Activated naive CD8-positive, alpha-beta T cell treated with anti-CD3 and anti-CD28 coated beads, Interleukin-2, amount 10 ng/mL, durations not matched to agents 7 days and 5 days (primary cell): ENCODE measurements around the gene TADA2B. TPM values are rescaled to one million over a fixed set of nuclear protein-coding genes. Genes with fewer than 3 reads are reported as not detected.

Source experiments
- ATAC-seq: fragments of 150-1000 bp; cut with Tn5 transposase; one replicate; pipeline ENCODE4 v1.10.0; 2021; ENCODE audit warnings: low read depth, moderate library complexity
- POLR2A ChIA-PET: fragments of 350-600 bp; sonication (Branson Sonifier 250); formaldehyde crosslinking; loops from one replicate; lab custom pipeline; 2021; ENCODE audit warnings: antibody characterized with exemption; lab: Charles Lee
- DNase-seq: peaks from one replicate; pipeline ENCODE4 v3.0.0; 2021
- H3K27ac Mint-ChIP-seq: one replicate; pipeline ENCODE4 v1.8.0; 2022; ENCODE audit warnings: mild to moderate bottlenecking, mixed read lengths
- H3K27me3 Mint-ChIP-seq: one replicate; pipeline ENCODE4 v1.8.0; 2022; ENCODE audit warnings: mild to moderate bottlenecking, moderate library complexity, mixed read lengths
- H3K36me3 Mint-ChIP-seq: one replicate; pipeline ENCODE4 v1.8.0; 2021; ENCODE audit warnings: mild to moderate bottlenecking, mixed read lengths
- H3K4me1 Mint-ChIP-seq: one replicate; pipeline ENCODE4 v1.8.0; 2021; ENCODE audit warnings: mixed read lengths
- H3K4me3 Mint-ChIP-seq: one replicate; pipeline ENCODE4 v1.8.0; 2022; ENCODE audit warnings: mild to moderate bottlenecking, moderate library complexity, mixed read lengths
- H3K9me3 Mint-ChIP-seq: one replicate; pipeline ENCODE4 v1.8.0; 2021; ENCODE audit warnings: mixed read lengths
- total RNA-seq, 2 experiments: library from RNA; stranded (reverse); gene quantifications; one replicate each; pipeline ENCODE4 v1.2.3, GENCODE V29; 2021

Gene TADA2B
- total RNA-seq, 2 experiments from 2014 or later = 25.8 to 27.1 TPM

GRCh38 chr4:7007142-7007907, 35.8 kb upstream of the TADA2B start:
- no peaks in the 10 kb centered on the region for H3K27me3 Mint-ChIP-seq
- no peak overlapping the region for H3K4me3 Mint-ChIP-seq
- peaks cover 6% of the 10 kb centered on the region for H3K4me1 Mint-ChIP-seq
- H3K36me3 Mint-ChIP-seq = peaks cover 26% of the 10 kb centered on the region
- ATAC-seq = no peak
- peak overlapping the region; percentile 28 for H3K27ac Mint-ChIP-seq
- POLR2A ChIA-PET = no interaction called here
- no peak for DNase-seq
- no peaks in the 10 kb centered on the region for H3K9me3 Mint-ChIP-seq

- no peaks in the 10 kb centered on the region for H3K9me3 Mint-ChIP-seq
- H3K27ac Mint-ChIP-seq = no peak overlapping the region
- ATAC-seq (no peak), DNase-seq (no peak)
- peaks cover 9% of the 10 kb centered on the region for H3K4me1 Mint-ChIP-seq
- POLR2A ChIA-PET = no interaction called here
- H3K27me3 Mint-ChIP-seq = no peaks in the 10 kb centered on the region
- H3K36me3 Mint-ChIP-seq = peaks cover 24% of the 10 kb centered on the region
- no peak overlapping the region for H3K4me3 Mint-ChIP-seq
These were observed 35.2 kb upstream of the TADA2B start for GRCh38 chr4:7007944-7008343.

- H3K4me3 Mint-ChIP-seq = no peak overlapping the region
- ATAC-seq = no peak
- POLR2A ChIA-PET = no interaction called here
- H3K27ac Mint-ChIP-seq = no peak overlapping the region
- no peak for DNase-seq
- H3K4me1 Mint-ChIP-seq = peaks cover 13% of the 10 kb centered on the region
- H3K9me3 Mint-ChIP-seq = no peaks in the 10 kb centered on the region
- peaks cover 34% of the 10 kb centered on the region for H3K36me3 Mint-ChIP-seq
- no peaks in the 10 kb centered on the region for H3K27me3 Mint-ChIP-seq
These were observed 33.6 kb upstream of the TADA2B start for GRCh38 chr4:7009564-7009963.

- Mint-ChIP-seq H3K27ac (no peak overlapping the region), H3K4me3 (no peak overlapping the region), H3K4me1 (peaks cover 15% of the 10 kb centered on the region), H3K36me3 (peaks cover 36% of the 10 kb centered on the region), H3K27me3 (no peaks in the 10 kb centered on the region), H3K9me3 (no peaks in the 10 kb centered on the region)
- ATAC-seq = no peak
- POLR2A ChIA-PET = no interaction called here
- no peak for DNase-seq
These were observed 30.0 kb upstream of the TADA2B start for GRCh38 chr4:7013175-7013574.

- no peak for ATAC-seq
- H3K27ac Mint-ChIP-seq = peak overlapping the region; percentile 17
- H3K36me3 Mint-ChIP-seq = peaks cover 34% of the 10 kb centered on the region
- DNase-seq = no peak
- H3K9me3 Mint-ChIP-seq = no peaks in the 10 kb centered on the region
- H3K4me3 Mint-ChIP-seq = no peak overlapping the region
- no peaks in the 10 kb centered on the region for H3K27me3 Mint-ChIP-seq
- POLR2A ChIA-PET = no interaction called here
- peaks cover 15% of the 10 kb centered on the region for H3K4me1 Mint-ChIP-seq
These were observed 28.4 kb upstream of the TADA2B start for GRCh38 chr4:7014815-7015214.

GRCh38 chr4:7015383-7016035, 27.7 kb upstream of the TADA2B start:
- Mint-ChIP-seq H3K4me1 (peaks cover 15% of the 10 kb centered on the region), H3K4me3 (no peak overlapping the region), H3K9me3 (no peaks in the 10 kb centered on the region), H3K27ac (peak overlapping the region; percentile 17), H3K27me3 (no peaks in the 10 kb centered on the region), H3K36me3 (peaks cover 30% of the 10 kb centered on the region)
- no peak for ATAC-seq
- POLR2A ChIA-PET = no interaction called here
- DNase-seq = no peak

GRCh38 chr4:7016086-7016485, 27.1 kb upstream of the TADA2B start:
- Mint-ChIP-seq H3K27me3 (no peaks in the 10 kb centered on the region), H3K4me1 (peaks cover 15% of the 10 kb centered on the region), H3K9me3 (no peaks in the 10 kb centered on the region), H3K4me3 (no peak overlapping the region), H3K27ac (no peak overlapping the region), H3K36me3 (peaks cover 28% of the 10 kb centered on the region)
- DNase-seq (no peak), ATAC-seq (no peak)
- POLR2A ChIA-PET = no interaction called here

GRCh38 chr4:7016512-7016911, 26.7 kb upstream of the TADA2B start:
- H3K27ac Mint-ChIP-seq = no peak overlapping the region
- no peak overlapping the region for H3K4me3 Mint-ChIP-seq
- peaks cover 25% of the 10 kb centered on the region for H3K36me3 Mint-ChIP-seq
- peaks cover 15% of the 10 kb centered on the region for H3K4me1 Mint-ChIP-seq
- no peak for DNase-seq
- no peaks in the 10 kb centered on the region for H3K27me3 Mint-ChIP-seq
- no peaks in the 10 kb centered on the region for H3K9me3 Mint-ChIP-seq
- POLR2A ChIA-PET = no interaction called here
- ATAC-seq = no peak

GRCh38 chr4:7017446-7018048, 25.6 kb upstream of the TADA2B start:
- peak overlapping the region; percentile 22 for H3K27ac Mint-ChIP-seq
- DNase-seq = no peak
- POLR2A ChIA-PET = interaction anchor here (1.0 kb wide), 1 partner anchor 20 kb away, joined by 6 read pairs; no protein-coding TSS in a partner anchor
- ATAC-seq = no peak
- H3K4me1 Mint-ChIP-seq = peaks cover 12% of the 10 kb centered on the region
- peaks cover 19% of the 10 kb centered on the region for H3K36me3 Mint-ChIP-seq
- H3K9me3 Mint-ChIP-seq = no peaks in the 10 kb centered on the region
- H3K27me3 Mint-ChIP-seq = no peaks in the 10 kb centered on the region
- no peak overlapping the region for H3K4me3 Mint-ChIP-seq

- no peaks in the 10 kb centered on the region for H3K27me3 Mint-ChIP-seq
- ATAC-seq (no peak), DNase-seq (no peak)
- no peaks in the 10 kb centered on the region for H3K9me3 Mint-ChIP-seq
- H3K36me3 Mint-ChIP-seq = peaks cover 16% of the 10 kb centered on the region
- H3K4me1 Mint-ChIP-seq = peaks cover 11% of the 10 kb centered on the region
- no peak overlapping the region for H3K4me3 Mint-ChIP-seq
- no peak overlapping the region for H3K27ac Mint-ChIP-seq
- POLR2A ChIA-PET = interaction anchor here (1.0 kb wide), 1 partner anchor 21 kb away, joined by 6 read pairs; no protein-coding TSS in a partner anchor
These were observed 24.9 kb upstream of the TADA2B start for GRCh38 chr4:7018281-7018680.

- Mint-ChIP-seq H3K27me3 (no peaks in the 10 kb centered on the region), H3K4me1 (peaks cover 8% of the 10 kb centered on the region), H3K27ac (no peak overlapping the region), H3K36me3 (peaks cover 7% of the 10 kb centered on the region), H3K9me3 (no peaks in the 10 kb centered on the region), H3K4me3 (no peak overlapping the region)
- POLR2A ChIA-PET = no interaction called here
- ATAC-seq = no peak
- no peak for DNase-seq
These were observed 23.8 kb upstream of the TADA2B start for GRCh38 chr4:7019367-7019766.

- no peak overlapping the region for H3K4me3 Mint-ChIP-seq
- H3K36me3 Mint-ChIP-seq = peaks cover under 1% of the 10 kb centered on the region
- POLR2A ChIA-PET = no interaction called here
- no peaks in the 10 kb centered on the region for H3K9me3 Mint-ChIP-seq
- H3K4me1 Mint-ChIP-seq = peaks cover 2% of the 10 kb centered on the region
- DNase-seq (no peak), ATAC-seq (no peak)
- H3K27me3 Mint-ChIP-seq = no peaks in the 10 kb centered on the region
- H3K27ac Mint-ChIP-seq = no peak overlapping the region
These were observed 22.9 kb upstream of the TADA2B start for GRCh38 chr4:7020290-7020689.

- H3K36me3 Mint-ChIP-seq = no peaks in the 10 kb centered on the region
- H3K27ac Mint-ChIP-seq = no peak overlapping the region
- no peak overlapping the region for H3K4me3 Mint-ChIP-seq
- POLR2A ChIA-PET = no interaction called here
- no peaks in the 10 kb centered on the region for H3K4me1 Mint-ChIP-seq
- DNase-seq = no peak
- no peaks in the 10 kb centered on the region for H3K9me3 Mint-ChIP-seq
- ATAC-seq = no peak
- no peaks in the 10 kb centered on the region for H3K27me3 Mint-ChIP-seq
These were observed 22.3 kb upstream of the TADA2B start for GRCh38 chr4:7020856-7021255.

- ATAC-seq = no peak
- Mint-ChIP-seq H3K4me3 (no peak overlapping the region), H3K36me3 (peaks cover 3% of the 10 kb centered on the region), H3K27ac (no peak overlapping the region), H3K27me3 (no peaks in the 10 kb centered on the region), H3K9me3 (no peaks in the 10 kb centered on the region), H3K4me1 (no peaks in the 10 kb centered on the region)
- POLR2A ChIA-PET = no interaction called here
- DNase-seq = no peak
These were observed 21.8 kb upstream of the TADA2B start for GRCh38 chr4:7021355-7021754.
